K562 (cell line): ENCODE results near the gene NAGLU. TPM values are rescaled to one million over a fixed set of nuclear protein-coding genes. Genes with fewer than 3 reads are reported as not detected.
A peak's percentile ranks its signal among the peaks of the same experiment; 100 is the strongest.

Experiments
- ARNT ChIP-seq, 2 experiments: fragments of 450-650 bp; IDR thresholded peaks; 2 replicates each; pipeline ENCODE4 v1.6.1; 2016; ENCODE audit warnings: mild to moderate bottlenecking in 1 of 2
- BHLHE40 ChIP-seq: IDR thresholded peaks from 2 replicates; pipeline ENCODE4 v1.6.1; 2011; ENCODE audit warnings: low read length, improper control_type of control experiment
- CTCF ChIP-seq, 3 experiments: IDR thresholded peaks in 2 of 3; conservative IDR thresholded peaks in 1 of 3; 2 replicates each; pipeline ENCODE4 v1.5.1; 2011 to 2012; ENCODE audit warnings: low read length in 3 of 3, mild to moderate bottlenecking in 3 of 3, control low read depth in 2 of 3, improper control_type of control experiment in 1 of 3, inconsistent platforms in 1 of 3, low read depth in 1 of 3, mixed read lengths in 1 of 3, moderate library complexity in 1 of 3; ENCODE audit not compliant: insufficient read depth in 2 of 3
- CTCFL ChIP-seq: IDR thresholded peaks from 2 replicates; pipeline ENCODE4 v1.6.1; 2011; ENCODE audit warnings: borderline replicate concordance, low read depth, mild to moderate bottlenecking, moderate library complexity, low read length; ENCODE audit not compliant: insufficient read depth, poor library complexity, severe bottlenecking
- CXXC5 ChIP-seq: fragments of 250-450 bp; sonication (Bioruptor Pico); IDR thresholded peaks from 2 replicates; pipeline ENCODE4 v1.8.0; 2022; ENCODE audit warnings: inconsistent platforms, mild to moderate bottlenecking, moderate library complexity
- E4F1 ChIP-seq: fragments of 250-450 bp; sonication (Bioruptor Pico); IDR thresholded peaks from 2 replicates; pipeline ENCODE4 v1.5.0; 2021; ENCODE audit warnings: mild to moderate bottlenecking, borderline replicate concordance
- MLLT1 ChIP-seq, 2 experiments: fragments of 450-650 bp; IDR thresholded peaks; 2 replicates each; pipeline ENCODE4 v1.6.1; 2016
- MTA3 ChIP-seq: fragments of 450-650 bp; formaldehyde crosslinking; IDR thresholded peaks from 2 replicates; pipeline ENCODE4 v1.6.1; 2017; ENCODE audit warnings: mild to moderate bottlenecking, borderline replicate concordance
- PHTF2 ChIP-seq: fragments of 250-450 bp; sonication (Bioruptor Pico); IDR thresholded peaks from 2 replicates; pipeline ENCODE4 v1.5.0; 2021; ENCODE audit warnings: mild to moderate bottlenecking
- POLR2AphosphoS5 ChIP-seq: IDR thresholded peaks from 2 replicates; pipeline ENCODE4 v1.6.1; 2011; ENCODE audit warnings: mild to moderate bottlenecking, low read depth, low read length, moderate library complexity; ENCODE audit not compliant: control insufficient read depth, insufficient read depth
- RAD51 ChIP-seq: fragments of 450-650 bp; IDR thresholded peaks from 2 replicates; pipeline ENCODE4 v1.7.1; 2016; ENCODE audit warnings: low read depth, mild to moderate bottlenecking, borderline replicate concordance
- SIN3B ChIP-seq: fragments of 450-650 bp; IDR thresholded peaks from 2 replicates; pipeline ENCODE4 v1.6.1; 2017; ENCODE audit warnings: low read depth, mild to moderate bottlenecking, moderate library complexity
- SMAD1 ChIP-seq: fragments of 150-350 bp; IDR thresholded peaks from 2 replicates; pipeline ENCODE4 v1.6.1; 2014; ENCODE audit warnings: low read length, low read depth; ENCODE audit not compliant: partially characterized antibody
- TEAD1 ChIP-seq, 2 experiments: fragments of 450-650 bp in 1 of 2; sonication (generic) in 1 of 2; formaldehyde crosslinking; IDR thresholded peaks; 2 replicates each; pipeline versions ENCODE4 v1.4.0 to v1.8.0; 2020 to 2022; ENCODE audit warnings: mild to moderate bottlenecking in 2 of 2, missing genetic modification reagents in 1 of 2
- ZBTB26 ChIP-seq: fragments of 450-650 bp; formaldehyde crosslinking; IDR thresholded peaks from 2 replicates; pipeline ENCODE4 v1.4.0; 2022; ENCODE audit warnings: missing genetic modification characterization
- ZBTB8A ChIP-seq: fragments of 450-650 bp; IDR thresholded peaks from 2 replicates; pipeline ENCODE4 v1.6.1; 2018; ENCODE audit warnings: mild to moderate bottlenecking, moderate library complexity; ENCODE audit not compliant: partially characterized antibody
- ZNF584 ChIP-seq: fragments of 200-800 bp; sonication (Bioruptor generic); IDR thresholded peaks from 2 replicates; pipeline ENCODE4 v1.6.1; 2016; ENCODE audit warnings: low read depth, mild to moderate bottlenecking, missing genetic modification characterization, missing compliant biosample characterization
- ZNF589 ChIP-seq: fragments of 200-800 bp; sonication (Bioruptor generic); IDR thresholded peaks from 2 replicates; pipeline ENCODE4 v1.6.1; 2016; ENCODE audit warnings: low read depth, missing genetic modification characterization, missing compliant biosample characterization
- ZSCAN29 ChIP-seq: fragments of 450-650 bp; IDR thresholded peaks from 2 replicates; pipeline ENCODE4 v1.6.1; 2017
- polyA plus RNA-seq, 8 experiments: library from polyadenylated mRNA; depleted of rRNA in 4 of 8; stranded (reverse) in 5 of 8; unstranded in 3 of 8; fragments of >200 nt; fragmentation: Nextera tagmentation in 2 of 8; fragmentation: Illumina TruSeq in 1 of 8; extraction: Ambion mirVana in 2 of 8; extraction: Trizol in 1 of 8; gene quantifications; 2 replicates each; pipeline versions ENCODE4 v1.2.1 to v1.2.3, GENCODE V29; 2011 to 2014; ENCODE audit warnings: inconsistent platforms in 1 of 8, missing spikeins in 1 of 8
- total RNA-seq, 7 experiments: library from RNA; depleted of rRNA in 6 of 7; stranded (reverse); fragments of >200 nt in 6 of 7; fragmentation: Illumina TruSeq in 2 of 7; extraction: Trizol in 2 of 7; gene quantifications; 2 replicates each; pipeline versions ENCODE4 v1.2.1 to v1.2.3, GENCODE V29; 2011 to 2021; ENCODE audit warnings: low replicate concordance in 1 of 7

Gene NAGLU
- total and polyA plus RNA-seq, 9 of the 15 experiments (the other 6 are each of a cell fraction or from before 2014, with no cell fraction given): 0.04 to 21.5 (median 8.5) TPM

- TF ChIP-seq CTCF (IDR thresholded peaks at IDR 0.05 in 2 of 3, conservative IDR thresholded peaks at IDR 0.05 in 1 of 3; ENCODE audit: insufficient read depth in 2 of 3, low read depth in 1 of 3, low read length in 3 of 3): peak; percentile 98
- peak; percentile 71; the same call in 1 of the 2 replicates for TF ChIP-seq MTA3
- TF ChIP-seq TEAD1 (CRISPR knock-in tag; IDR thresholded peaks at IDR 0.05): peak in 1 of 2 experiments; percentile 35; a peak in 1 of 4 replicates
- TF ChIP-seq MLLT1 (IDR thresholded peaks at IDR 0.05): 0 out of 4 replicates have a peak, but pooled peaks of 1 of the 2 experiments have one; percentile 20
- TF ChIP-seq ZNF589 (CRISPR knock-in tag): 0 out of 2 replicates have a peak, but pooled peaks have one; percentile 10
- TF ChIP-seq CTCFL: peak; percentile 78
- peak; percentile 44; the same call in 1 of the 2 replicates for TF ChIP-seq POLR2AphosphoS5
- no peak for TF ChIP-seq E4F1 (CRISPR knock-in tag)
- peak; percentile 43; the same call in 1 of the 2 replicates for TF ChIP-seq RAD51
- no peak for TF ChIP-seq ZNF584 (CRISPR knock-in tag)
- no peak for TF ChIP-seq PHTF2 (CRISPR knock-in tag)
- no peak for TF ChIP-seq ZBTB8A
- 0 out of 2 replicates have a peak, but pooled peaks have one; percentile 21 for TF ChIP-seq CXXC5 (CRISPR knock-in tag)
- peak; percentile 28; the same call in 1 of the 2 replicates for TF ChIP-seq SIN3B
- peak; percentile 58 for TF ChIP-seq BHLHE40
- peak in 1 of 2 experiments; percentile 61; a peak in 1 of 4 replicates for TF ChIP-seq ARNT (IDR thresholded peaks at IDR 0.05)
- TF ChIP-seq ZBTB26 (CRISPR knock-in tag): no peak
- peak; percentile 36; the same call in 1 of the 2 replicates for TF ChIP-seq ZSCAN29
- no peak for TF ChIP-seq SMAD1
These were observed 18.5 kb upstream of the NAGLU start (continued) for GRCh38 chr17:42517516-42517915.
